ENCODE data around the gene FAH. TPM values are rescaled to one million over a fixed set of nuclear protein-coding genes. Genes with fewer than 3 reads are reported as not detected.

FAH gene
- total and polyA plus RNA-seq, 10 of the 15 experiments (the other 5 are each of a cell fraction or from before 2014, with no cell fraction given), result 36.3 to 121 (median 62.0) TPM

DNA sequence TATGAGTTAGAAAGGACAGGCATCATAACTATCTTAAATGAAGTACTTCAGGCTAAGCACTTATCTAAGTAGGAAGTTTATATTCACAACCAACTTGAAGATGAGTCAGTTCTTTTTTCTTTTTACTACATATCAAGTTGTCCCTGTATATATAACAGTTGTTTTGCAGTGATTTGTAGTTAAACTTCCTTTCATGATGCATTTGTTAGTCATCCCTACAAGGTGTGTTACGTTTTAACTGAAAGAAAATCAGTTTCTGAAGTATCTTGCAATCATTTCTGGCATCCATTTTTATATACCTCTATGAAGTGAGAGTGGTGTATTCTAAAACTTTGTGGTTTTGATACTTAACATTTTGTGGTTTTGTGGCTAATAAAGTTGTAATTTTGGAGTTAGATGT lies 47.2 kb upstream of the FAH start:
- Histone ChIP-seq H4K20me1 (ENCODE audit: control insufficient read depth, insufficient read depth) (no peaks in the 10 kb centered on the region), H3K27me3 (replicated peaks in 1 of 2; ENCODE audit: control insufficient read depth in 2 of 2, insufficient read depth in 2 of 2, low read length in 1 of 2) (no peaks in the 10 kb centered on the region), H3K36me3 (ENCODE audit: control insufficient read depth in 2 of 2, insufficient read depth in 2 of 2, low read length in 1 of 2) (peaks cover 0 to 19% of the 10 kb centered on the region in 2 experiments; a peak in 3 of 4 replicates), H3K9me3 (replicated peaks; ENCODE audit: control insufficient read depth, insufficient read depth, low read length) (no peaks in the 10 kb centered on the region), H2AFZ (ENCODE audit: control insufficient read depth, low read depth, low read length) (no peak overlapping the region), H3K9ac (ENCODE audit: control insufficient read depth, insufficient read depth, low read length) (no peak overlapping the region), H3K4me1 (ENCODE audit: control insufficient read depth, insufficient read depth, low read length) (peaks cover 7% of the 10 kb centered on the region), H3K4me2 (ENCODE audit: control insufficient read depth, insufficient read depth) (no peak overlapping the region), H3K4me3 (no peak overlapping the region), H3K79me2 (ENCODE audit: control insufficient read depth, insufficient read depth, low read length) (peaks cover 49% of the 10 kb centered on the region), H3K27ac (ENCODE audit: control insufficient read depth, insufficient read depth) (no peak overlapping the region)
- ChIA-PET POLR2A (no interaction called here), SMC1A (ENCODE audit: uncharacterized antibody, unreplicated experiment) (interaction anchor here (1.0 to 1.5 kb wide), 3 partner anchors 9 to 37 kb away, joined by 3 to 4 read pairs (median 3); no protein-coding TSS in a partner anchor), CTCF (interaction anchor here (0.5 kb wide), 1 partner anchor 540 kb away, joined by 3 read pairs; no protein-coding TSS in a partner anchor), RAD21 (ENCODE audit: unreplicated experiment) (no interaction called here)
- no peak for TF ChIP-seq NFYB (IDR thresholded peaks at IDR 0.05; ENCODE audit: insufficient read depth, low read depth, low read length)
- peak; percentile 42; the same call in 1 of the 2 replicates for TF ChIP-seq RUNX3 (IDR thresholded peaks at IDR 0.05; ENCODE audit: low read length)
- no peak for DNase-seq (ENCODE audit: low read depth, low spot score)
- BruUV-seq (replicated peaks), result no TSS peak
- WGBS (ENCODE audit: insufficient coverage, insufficient replicate concordance, low lambda C conversion rate, missing lambda C conversion rate), result 83% methylated on average over 1 of the region's 1 CpG
- intact Hi-C loops (cut with micrococcal nuclease; ENCODE audit: unreplicated experiment), result no loop called here
- in situ Hi-C loops (cut with MboI), result no loop called here
- FAIRE-seq, result no peak
- ATAC-seq, result no peak

DNA sequence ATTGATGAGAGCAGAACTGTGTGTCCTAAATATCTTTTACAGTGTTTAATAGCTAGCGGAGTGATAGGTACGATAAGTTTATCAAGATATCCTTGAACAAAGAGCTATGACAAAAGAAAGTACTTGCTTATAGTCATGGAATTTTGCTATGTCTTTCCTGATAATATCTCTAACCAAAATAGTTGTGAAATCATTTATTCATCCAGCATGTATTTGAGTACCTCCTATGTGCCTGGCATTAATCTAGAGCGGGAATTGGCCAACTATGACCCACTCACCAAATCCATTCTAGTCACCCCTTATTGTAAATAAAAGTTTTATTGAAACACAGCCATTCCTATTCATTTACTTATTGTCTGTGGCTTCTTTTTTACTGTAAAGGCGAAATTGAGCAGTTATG lies 46.7 kb upstream of the FAH start:
- H3K36me3 ChIP-seq (ENCODE audit: control insufficient read depth in 2 of 2, insufficient read depth in 2 of 2, low read length in 1 of 2), result peaks cover 0 to 19% of the 10 kb centered on the region in 2 experiments; a peak in 3 of 4 replicates
- ChIA-PET CTCF (no interaction called here), RAD21 (ENCODE audit: unreplicated experiment) (no interaction called here), POLR2A (no interaction called here), SMC1A (ENCODE audit: uncharacterized antibody, unreplicated experiment) (interaction anchor here (1.0 to 1.5 kb wide), 2 partner anchors 9 to 37 kb away, joined by 3 read pairs; no protein-coding TSS in a partner anchor)
- no peaks in the 10 kb centered on the region for H3K9me3 ChIP-seq (replicated peaks; ENCODE audit: control insufficient read depth, insufficient read depth, low read length)
- no peaks in the 10 kb centered on the region for H4K20me1 ChIP-seq (ENCODE audit: control insufficient read depth, insufficient read depth)
- H3K79me2 ChIP-seq (ENCODE audit: control insufficient read depth, insufficient read depth, low read length), result peaks cover 49% of the 10 kb centered on the region
- H2AFZ ChIP-seq (ENCODE audit: control insufficient read depth, low read depth, low read length), result no peak overlapping the region
- no peak overlapping the region for H3K9ac ChIP-seq (ENCODE audit: control insufficient read depth, insufficient read depth, low read length)
- FAIRE-seq, result no peak
- no peaks in the 10 kb centered on the region for H3K27me3 ChIP-seq (replicated peaks in 1 of 2; ENCODE audit: control insufficient read depth in 2 of 2, insufficient read depth in 2 of 2, low read length in 1 of 2)
- peaks cover 4% of the 10 kb centered on the region for H3K4me1 ChIP-seq (ENCODE audit: control insufficient read depth, insufficient read depth, low read length)
- TF ChIP-seq ZNF384 (IDR thresholded peaks at IDR 0.05; ENCODE audit: borderline replicate concordance, low read depth, low read length), result no peak
- TF ChIP-seq, protein P1, sequence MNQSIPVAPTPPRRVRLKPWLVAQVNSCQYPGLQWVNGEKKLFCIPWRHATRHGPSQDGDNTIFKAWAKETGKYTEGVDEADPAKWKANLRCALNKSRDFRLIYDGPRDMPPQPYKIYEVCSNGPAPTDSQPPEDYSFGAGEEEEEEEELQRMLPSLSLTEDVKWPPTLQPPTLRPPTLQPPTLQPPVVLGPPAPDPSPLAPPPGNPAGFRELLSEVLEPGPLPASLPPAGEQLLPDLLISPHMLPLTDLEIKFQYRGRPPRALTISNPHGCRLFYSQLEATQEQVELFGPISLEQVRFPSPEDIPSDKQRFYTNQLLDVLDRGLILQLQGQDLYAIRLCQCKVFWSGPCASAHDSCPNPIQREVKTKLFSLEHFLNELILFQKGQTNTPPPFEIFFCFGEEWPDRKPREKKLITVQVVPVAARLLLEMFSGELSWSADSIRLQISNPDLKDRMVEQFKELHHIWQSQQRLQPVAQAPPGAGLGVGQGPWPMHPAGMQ (IDR thresholded peaks at IDR 0.05; ENCODE audit: borderline replicate concordance), result no peak
- no peak for TF ChIP-seq RCOR1 (conservative IDR thresholded peaks at IDR 0.05; ENCODE audit: low read depth, low read length)
- no peak for TF ChIP-seq EED (IDR thresholded peaks at IDR 0.05; ENCODE audit: low read depth)
- TF ChIP-seq, protein P2, sequence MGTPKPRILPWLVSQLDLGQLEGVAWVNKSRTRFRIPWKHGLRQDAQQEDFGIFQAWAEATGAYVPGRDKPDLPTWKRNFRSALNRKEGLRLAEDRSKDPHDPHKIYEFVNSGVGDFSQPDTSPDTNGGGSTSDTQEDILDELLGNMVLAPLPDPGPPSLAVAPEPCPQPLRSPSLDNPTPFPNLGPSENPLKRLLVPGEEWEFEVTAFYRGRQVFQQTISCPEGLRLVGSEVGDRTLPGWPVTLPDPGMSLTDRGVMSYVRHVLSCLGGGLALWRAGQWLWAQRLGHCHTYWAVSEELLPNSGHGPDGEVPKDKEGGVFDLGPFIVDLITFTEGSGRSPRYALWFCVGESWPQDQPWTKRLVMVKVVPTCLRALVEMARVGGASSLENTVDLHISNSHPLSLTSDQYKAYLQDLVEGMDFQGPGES (IDR thresholded peaks at IDR 0.05), result no peak
- no peak for TF ChIP-seq SMAD5 (IDR thresholded peaks at IDR 0.05; ENCODE audit: low read depth)
- TF ChIP-seq NFXL1 (IDR thresholded peaks at IDR 0.05; ENCODE audit: borderline replicate concordance), result no peak
- TF ChIP-seq EZH2 (IDR thresholded peaks at IDR 0.05; ENCODE audit: borderline replicate concordance, control insufficient read depth, low read depth, low read length), result no peak
- TF ChIP-seq BRCA1 (IDR thresholded peaks at IDR 0.05; ENCODE audit: low read depth, low read length), result no peak
- no peak for TF ChIP-seq SRF (IDR thresholded peaks at IDR 0.05; ENCODE audit: low read depth in 2 of 2, low read length in 2 of 2)
- BruUV-seq (replicated peaks), result no TSS peak
- intact Hi-C loops (cut with micrococcal nuclease; ENCODE audit: unreplicated experiment), result no loop called here
- no peak overlapping the region for H3K4me3 ChIP-seq
- no peak for DNase-seq (ENCODE audit: low read depth, low spot score)
- in situ Hi-C loops (cut with MboI), result no loop called here
- no peak overlapping the region for H3K27ac ChIP-seq (ENCODE audit: control insufficient read depth, insufficient read depth)
- no peak for ATAC-seq
- no peak overlapping the region for H3K4me2 ChIP-seq (ENCODE audit: control insufficient read depth, insufficient read depth)
- 99% methylated on average over 4 of the region's 4 CpGs for WGBS (ENCODE audit: insufficient coverage, insufficient replicate concordance, low lambda C conversion rate, missing lambda C conversion rate)
